ENCODE results near the gene MFAP1. TPM values are rescaled to one million over a fixed set of nuclear protein-coding genes. Genes with fewer than 3 reads are reported as not detected.

The MFAP1 gene
- total RNA-seq, 6 experiments from 2014 or later = 6.7 to 11.9 (median 8.1) TPM

- H3K36me3 ChIP-seq = peaks cover 0 to 30% (median 19%) of the 10 kb centered on the region in 4 donors
- intact Hi-C loops (cut with DNase I) = no loop called here
- ATAC-seq = no peak
- 74% methylated on average over 2 of the region's 2 CpGs for WGBS (ENCODE audit: insufficient coverage, low coverage, low lambda C conversion rate, missing lambda C conversion rate)
- no peaks in the 10 kb centered on the region for H3K27me3 ChIP-seq
- no peak for TF ChIP-seq CTCF (IDR thresholded peaks at IDR 0.05)
- TF ChIP-seq POLR2A (IDR thresholded peaks at IDR 0.05) = no peak
- peaks cover 0 to 21% (median 8%) of the 10 kb centered on the region in 4 donors for H3K4me1 ChIP-seq
- H3K4me3 ChIP-seq = no peak overlapping the region
- DNase-seq = no peak
- H3K27ac ChIP-seq = peak overlapping the region in 2 of 3 donors; percentile 14 to 22
- H3K9me3 ChIP-seq = no peaks in the 10 kb centered on the region
Measured at GRCh38 chr15:43795197-43795596, 29.3 kb downstream of the MFAP1 start.

GRCh38 chr15:43794269-43795037 is 30.0 kb downstream of the MFAP1 start:
- Histone ChIP-seq H3K4me1 (peaks cover 0 to 21% (median 8%) of the 10 kb centered on the region in 4 donors), H3K4me3 (peak overlapping the region in 1 of 3 donors; percentile 93), H3K36me3 (peaks cover 0 to 30% (median 19%) of the 10 kb centered on the region in 4 donors), H3K9me3 (no peaks in the 10 kb centered on the region), H3K27me3 (no peaks in the 10 kb centered on the region), H3K27ac (peak overlapping the region in 2 of 3 donors; percentile 14 to 99)
- ATAC-seq (no peak), DNase-seq (no peak)
- intact Hi-C loops (cut with DNase I) = no loop called here
- TF ChIP-seq POLR2A (IDR thresholded peaks at IDR 0.05) = no peak
- TF ChIP-seq CTCF (IDR thresholded peaks at IDR 0.05) = no peak
- 70% methylated on average over 5 of the region's 9 CpGs for WGBS (ENCODE audit: insufficient coverage, low coverage, low lambda C conversion rate, missing lambda C conversion rate)

- no peaks in the 10 kb centered on the region for H3K27me3 ChIP-seq
- H3K36me3 ChIP-seq = peaks cover 0 to 30% (median 19%) of the 10 kb centered on the region in 4 donors
- DNase-seq (no peak), ATAC-seq (no peak)
- H3K9me3 ChIP-seq = no peaks in the 10 kb centered on the region
- intact Hi-C loops (cut with DNase I) = no loop called here
- H3K4me1 ChIP-seq = peaks cover 0 to 21% (median 8%) of the 10 kb centered on the region in 4 donors
- TF ChIP-seq CTCF (IDR thresholded peaks at IDR 0.05) (no peak), POLR2A (IDR thresholded peaks at IDR 0.05) (no peak)
- 75% methylated on average over 9 of the region's 10 CpGs for WGBS (ENCODE audit: insufficient coverage, low coverage, low lambda C conversion rate, missing lambda C conversion rate)
- H3K27ac ChIP-seq = peak overlapping the region; percentile 98 to 99 (median 99)
- H3K4me3 ChIP-seq = peak overlapping the region; percentile 90 to 94 (median 93)
Measured at GRCh38 chr15:43793647-43794046, 30.8 kb downstream of the MFAP1 start.

- Histone ChIP-seq H3K4me3 (peak overlapping the region; percentile 90 to 94 (median 93)), H3K27ac (peak overlapping the region; percentile 98 to 99 (median 99)), H3K4me1 (peaks cover 0 to 21% (median 8%) of the 10 kb centered on the region in 4 donors), H3K27me3 (no peaks in the 10 kb centered on the region), H3K9me3 (no peaks in the 10 kb centered on the region), H3K36me3 (peaks cover 0 to 30% (median 16%) of the 10 kb centered on the region in 4 donors)
- peak in 2 of 3 donors; percentile 58 to 60 for DNase-seq
- peak; percentile 2 to 32 (median 8) for ATAC-seq
- WGBS (ENCODE audit: insufficient coverage, low coverage, low lambda C conversion rate, missing lambda C conversion rate) = under 1% methylated on average over 29 of the region's 33 CpGs
- TF ChIP-seq CTCF (IDR thresholded peaks at IDR 0.05) (peak in 1 of 4 donors; percentile 7), POLR2A (IDR thresholded peaks at IDR 0.05) (peak; percentile 55)
- intact Hi-C loops (cut with DNase I) = no loop called here
Measured at GRCh38 chr15:43792761-43793476, 31.6 kb downstream of the MFAP1 start.

Measured in right lobe of liver (tissue), 6 donors.